AG04449 (cell line): Measurements from ENCODE around the gene LRRC59.

Experiments used
- CTCF ChIA-PET: fragments of 350-600 bp; formaldehyde crosslinking; extraction: SDS; loops from one replicate; lab custom pipeline; 2021; ENCODE audit warnings: antibody characterized with exemption; lab: Yijun Ruan, JAX
- POLR2A ChIA-PET: fragments of 400-600, 350-600 bp; formaldehyde crosslinking; extraction: SDS; loops from one replicate; lab custom pipeline; 2020; ENCODE audit warnings: antibody characterized with exemption, inconsistent platforms; lab: Yijun Ruan, JAX
- DNase-seq: peaks from one replicate; pipeline ENCODE4 v3.0.0-alpha.2; 2010; ENCODE audit warnings: low read depth, low spot score
- H3K4me3 ChIP-seq: 2 replicates; pipeline ENCODE4 v1.5.1; 2011; ENCODE audit warnings: low read depth, mild to moderate bottlenecking, control low read depth, low read length
- TF ChIP-seq, protein P1 (sequence below): IDR thresholded peaks from one replicate; pipeline ENCODE4 v1.5.1; 2011; ENCODE audit warnings: mild to moderate bottlenecking, moderate library complexity, low read length, control low read depth, inconsistent platforms; ENCODE audit not compliant: insufficient read depth; ENCODE audit errors: missing control alignments

LRRC59 gene

DNA sequence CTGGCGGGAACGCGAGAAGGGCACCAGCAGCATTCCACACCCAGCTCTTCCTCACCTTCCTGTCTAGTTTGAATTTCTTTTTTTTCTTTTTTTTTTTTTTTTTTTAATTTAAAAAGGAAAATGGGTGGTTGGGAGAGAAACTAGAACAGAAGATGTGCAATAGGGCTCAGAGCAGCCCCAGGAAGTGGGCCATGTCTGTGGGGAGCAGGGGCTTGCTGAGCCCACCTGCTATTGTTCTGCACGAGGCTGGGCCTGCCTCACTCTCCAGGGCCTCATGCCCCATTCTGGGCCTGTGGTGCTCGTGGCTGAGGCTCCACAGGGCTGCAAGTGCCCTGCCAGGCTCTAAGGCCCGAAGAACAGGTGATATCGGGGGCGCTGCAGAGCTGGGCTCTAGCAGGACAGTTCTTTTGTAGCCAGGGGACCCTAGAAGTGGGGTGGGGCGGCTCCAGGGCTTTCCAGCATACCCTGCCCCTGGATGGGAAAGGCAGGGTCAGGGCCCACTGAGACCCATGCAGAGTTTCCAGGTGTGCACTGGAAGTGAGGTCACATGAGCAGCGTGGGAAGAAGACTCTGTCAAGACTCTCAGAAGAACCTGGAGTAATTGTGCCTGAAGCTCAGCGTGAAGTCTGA is 36.7 kb downstream of the LRRC59 start:
- H3K4me3 ChIP-seq: no peak overlapping the region
- POLR2A ChIA-PET: interaction anchor here (1.7 kb wide), 1 partner anchor 12 kb away, joined by 8 read pairs; no protein-coding TSS in a partner anchor
- DNase-seq: no peak
- TF ChIP-seq, protein P1, sequence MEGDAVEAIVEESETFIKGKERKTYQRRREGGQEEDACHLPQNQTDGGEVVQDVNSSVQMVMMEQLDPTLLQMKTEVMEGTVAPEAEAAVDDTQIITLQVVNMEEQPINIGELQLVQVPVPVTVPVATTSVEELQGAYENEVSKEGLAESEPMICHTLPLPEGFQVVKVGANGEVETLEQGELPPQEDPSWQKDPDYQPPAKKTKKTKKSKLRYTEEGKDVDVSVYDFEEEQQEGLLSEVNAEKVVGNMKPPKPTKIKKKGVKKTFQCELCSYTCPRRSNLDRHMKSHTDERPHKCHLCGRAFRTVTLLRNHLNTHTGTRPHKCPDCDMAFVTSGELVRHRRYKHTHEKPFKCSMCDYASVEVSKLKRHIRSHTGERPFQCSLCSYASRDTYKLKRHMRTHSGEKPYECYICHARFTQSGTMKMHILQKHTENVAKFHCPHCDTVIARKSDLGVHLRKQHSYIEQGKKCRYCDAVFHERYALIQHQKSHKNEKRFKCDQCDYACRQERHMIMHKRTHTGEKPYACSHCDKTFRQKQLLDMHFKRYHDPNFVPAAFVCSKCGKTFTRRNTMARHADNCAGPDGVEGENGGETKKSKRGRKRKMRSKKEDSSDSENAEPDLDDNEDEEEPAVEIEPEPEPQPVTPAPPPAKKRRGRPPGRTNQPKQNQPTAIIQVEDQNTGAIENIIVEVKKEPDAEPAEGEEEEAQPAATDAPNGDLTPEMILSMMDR: no peak
- CTCF ChIA-PET: interaction anchor here (1.2 to 9.3 kb wide), 7 partner anchors 11 to 266 kb away, joined by 4 to 116 read pairs (median 21); partner anchors contain the start of genes EME1, LRRC59, MRPL27 and RSAD1

DNA sequence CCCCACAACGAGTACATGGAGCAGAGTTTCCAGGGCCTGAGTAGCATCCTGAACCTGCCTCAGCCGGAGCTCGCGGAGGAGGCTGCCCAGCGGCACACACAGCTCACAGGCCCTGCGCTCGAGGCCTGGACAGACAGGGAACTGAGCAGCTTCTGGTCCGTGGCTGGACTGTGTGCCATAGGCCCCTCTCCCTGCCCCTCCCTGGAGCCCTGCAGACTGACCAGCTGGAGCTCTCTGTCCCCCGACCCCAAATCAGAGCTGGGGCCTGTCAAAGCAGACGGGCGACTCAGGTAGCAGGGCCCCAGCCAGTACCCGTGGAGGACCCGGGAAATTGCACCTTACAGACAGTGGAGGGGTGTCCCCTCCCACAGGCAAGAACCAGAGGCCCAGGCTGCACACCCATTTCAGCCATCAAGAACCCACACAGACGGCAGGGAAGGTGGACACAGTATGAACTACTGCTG is 37.3 kb downstream of the LRRC59 start:
- POLR2A ChIA-PET: no interaction called here
- CTCF ChIA-PET: interaction anchor here (0.5 to 9.3 kb wide), 4 partner anchors 11 to 698 kb away, joined by 3 to 116 read pairs (median 50); partner anchors contain the start of genes EME1, MRPL27, RSAD1 and XYLT2
- H3K4me3 ChIP-seq: no peak overlapping the region
- DNase-seq: no peak
- TF ChIP-seq, protein P1: no peak

DNA sequence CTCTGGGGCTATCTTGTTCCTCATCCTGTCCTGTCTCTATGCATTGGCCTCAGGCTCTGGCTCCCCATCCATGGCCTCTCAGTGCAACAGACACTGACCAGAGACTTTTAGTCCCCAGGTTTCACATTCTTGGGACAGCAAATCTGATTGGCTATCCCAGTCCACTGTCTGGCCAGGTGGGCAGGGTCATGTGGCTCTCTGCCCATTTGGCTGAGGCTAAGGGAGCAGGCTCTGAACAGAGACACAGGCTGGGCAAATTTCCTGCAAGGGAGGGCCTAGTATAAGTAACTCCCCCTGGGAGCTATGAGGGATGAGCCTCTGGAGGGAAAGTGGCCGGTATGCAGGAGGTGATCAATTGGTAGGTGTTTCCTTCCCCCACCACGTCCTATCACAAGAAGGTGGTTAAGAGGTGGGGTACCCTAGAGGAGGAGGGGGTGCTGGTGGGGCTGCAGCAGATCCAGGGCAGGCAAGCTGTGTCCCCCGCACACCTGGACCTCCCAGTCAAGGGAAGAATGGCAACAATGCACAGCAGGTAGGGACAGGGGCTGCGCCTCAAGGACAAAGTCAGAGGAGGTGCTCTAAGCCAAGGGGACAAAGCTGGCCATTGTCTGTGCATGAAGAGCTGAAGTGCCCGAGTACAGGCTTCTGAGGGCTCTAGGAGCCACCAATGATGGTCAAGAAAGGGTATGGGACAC is 38.2 kb downstream of the LRRC59 start:
- H3K4me3 ChIP-seq: no peak overlapping the region
- no peak for DNase-seq
- TF ChIP-seq, protein P1: no peak
- ChIA-PET CTCF (interaction anchor here (0.5 to 9.3 kb wide), 4 partner anchors 10 to 697 kb away, joined by 3 to 116 read pairs (median 50); partner anchors contain the start of genes EME1, MRPL27, RSAD1 and XYLT2), POLR2A (no interaction called here)

DNA sequence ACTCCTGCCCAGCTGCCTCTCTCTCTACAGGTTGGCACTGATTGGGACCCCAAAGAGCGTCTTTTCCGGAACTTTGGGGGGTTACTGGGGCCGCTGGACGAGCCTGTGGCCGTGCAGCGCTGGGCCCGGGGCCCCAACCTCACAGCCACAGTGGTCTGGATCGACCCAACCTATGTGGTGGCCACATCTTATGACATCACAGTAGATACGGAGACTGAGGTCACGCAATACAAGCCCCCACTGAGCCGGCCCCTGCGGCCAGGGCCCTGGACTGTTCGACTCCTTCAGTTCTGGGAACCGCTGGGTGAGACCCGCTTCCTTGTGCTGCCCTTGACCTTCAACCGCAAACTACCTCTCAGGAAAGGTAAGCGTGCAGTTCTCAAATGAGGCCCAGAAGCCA is 39.1 kb downstream of the LRRC59 start:
- H3K4me3 ChIP-seq: no peak overlapping the region
- TF ChIP-seq, protein P1: no peak
- DNase-seq: no peak
- ChIA-PET POLR2A (no interaction called here), CTCF (interaction anchor here (6.1 to 9.3 kb wide), 2 partner anchors 9 to 14 kb away, joined by 60 to 116 read pairs; partner anchors contain the start of genes EME1, MRPL27 and XYLT2)

DNA sequence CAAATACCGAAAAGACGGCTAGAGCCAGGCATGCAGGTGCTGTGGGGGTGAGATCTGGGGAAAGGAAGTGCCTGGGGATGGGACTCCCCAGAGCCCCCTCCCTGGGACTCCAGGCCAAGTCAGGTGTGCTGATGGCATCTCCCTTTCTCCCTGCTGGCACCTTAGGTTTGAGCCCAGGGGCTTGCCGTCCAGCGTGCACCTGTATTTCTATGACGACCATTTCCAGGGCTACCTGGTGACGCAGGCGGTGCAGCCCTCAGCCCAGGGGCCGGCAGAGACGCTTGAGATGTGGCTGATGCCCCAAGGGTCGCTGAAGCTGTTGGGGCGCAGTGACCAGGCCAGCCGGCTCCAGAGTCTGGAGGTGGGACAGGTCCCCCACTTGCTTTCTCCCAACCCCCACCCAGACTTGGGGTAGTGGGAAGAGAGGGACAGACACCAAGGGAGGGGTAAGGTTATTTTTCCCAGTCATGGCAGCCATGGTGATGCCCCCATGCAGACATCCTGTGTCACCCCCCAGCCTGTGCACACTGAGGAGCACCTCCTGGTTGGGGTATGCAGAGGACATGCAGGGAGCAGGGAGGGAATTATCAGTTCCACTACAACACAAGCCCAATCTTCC is 40.3 kb downstream of the LRRC59 start:
- H3K4me3 ChIP-seq: no peak overlapping the region
- DNase-seq: no peak
- ChIA-PET POLR2A (no interaction called here), CTCF (interaction anchor here (1.2 to 9.3 kb wide), 2 partner anchors 8 kb away, joined by 4 to 116 read pairs; partner anchors contain the start of gene XYLT2)
- TF ChIP-seq, protein P1: no peak
